ENCODE data around the gene SEC22B.
"Not testable (repeated sequence)": the region's sequence is repeated elsewhere in the genome, so short reads cannot be mapped to it uniquely, and the experiment has no call there.

- not testable (repeated sequence) for TF ChIP-seq CTCF (IDR thresholded peaks at IDR 0.05; ENCODE audit: poor library complexity); EZH2 (IDR thresholded peaks at IDR 0.05; ENCODE audit: borderline replicate concordance); EZH2phosphoT487 (IDR thresholded peaks at IDR 0.05; ENCODE audit: low read depth, severe bottlenecking, unreplicated experiment)
Observed at GRCh38 chr1:120164761-120165160, 11.6 kb downstream of the SEC22B start.
